GM18517 (cell line): ENCODE results near the gene LDB3.
"Not testable (repeated sequence)": the region's sequence is repeated elsewhere in the genome, so short reads cannot be mapped to it uniquely, and the experiment has no call there.

ENCODE experiments used
- ATAC-seq: cut with Tn5 transposase; IDR thresholded peaks from one replicate; pipeline ENCODE4 v1.9.1; 2021; ENCODE audit warnings: mild to moderate bottlenecking, moderate library complexity; ENCODE audit not compliant: unreplicated experiment

Gene LDB3

DNA sequence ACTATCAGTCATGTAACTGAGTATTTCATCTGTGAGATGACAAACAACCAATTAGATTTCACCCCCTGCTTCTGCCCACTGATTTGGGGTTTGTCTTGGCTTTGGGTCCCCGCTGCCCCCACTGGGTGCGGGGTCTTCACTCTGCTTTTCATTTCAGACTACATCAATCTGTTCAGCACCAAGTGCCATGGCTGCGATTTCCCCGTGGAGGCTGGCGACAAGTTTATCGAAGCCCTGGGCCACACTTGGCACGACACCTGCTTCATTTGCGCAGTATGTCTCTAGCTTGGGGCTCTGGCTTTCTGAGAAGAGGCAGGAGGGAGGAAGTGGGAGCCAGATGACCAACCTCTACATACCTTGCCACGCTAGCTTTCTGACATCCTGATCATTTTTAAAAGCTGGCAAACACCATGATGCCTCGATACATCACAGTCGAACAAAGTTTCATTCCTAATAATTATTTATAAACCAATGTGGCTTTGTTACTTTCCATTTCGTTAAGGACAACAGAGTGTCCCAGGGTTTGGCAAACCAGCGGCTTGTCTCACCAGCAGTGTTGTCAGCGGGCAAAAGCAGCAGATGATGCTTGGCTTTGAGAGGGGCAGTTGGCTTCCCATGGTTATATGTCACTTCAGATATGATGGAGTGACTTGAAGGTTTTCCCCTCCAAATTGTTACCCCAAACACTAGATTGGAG, 57.8 kb downstream of the LDB3 start:
- no peak for ATAC-seq

DNA sequence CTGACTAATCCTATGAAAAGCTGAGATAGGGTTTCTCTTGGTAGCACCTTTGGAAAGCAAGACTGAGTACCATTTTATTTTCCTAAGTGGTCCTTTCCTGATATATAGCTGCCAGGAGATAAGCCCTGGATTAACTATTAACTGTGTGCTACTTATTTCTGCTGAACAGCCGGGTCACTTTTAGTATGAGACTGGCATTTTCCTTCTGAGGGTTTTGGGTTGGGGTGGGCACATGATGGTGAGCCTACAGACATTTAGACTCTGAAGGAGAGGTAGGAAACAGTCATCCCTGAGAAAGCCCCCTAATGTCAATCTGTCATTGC, 58.3 kb downstream of the LDB3 start:
- ATAC-seq = no peak

DNA sequence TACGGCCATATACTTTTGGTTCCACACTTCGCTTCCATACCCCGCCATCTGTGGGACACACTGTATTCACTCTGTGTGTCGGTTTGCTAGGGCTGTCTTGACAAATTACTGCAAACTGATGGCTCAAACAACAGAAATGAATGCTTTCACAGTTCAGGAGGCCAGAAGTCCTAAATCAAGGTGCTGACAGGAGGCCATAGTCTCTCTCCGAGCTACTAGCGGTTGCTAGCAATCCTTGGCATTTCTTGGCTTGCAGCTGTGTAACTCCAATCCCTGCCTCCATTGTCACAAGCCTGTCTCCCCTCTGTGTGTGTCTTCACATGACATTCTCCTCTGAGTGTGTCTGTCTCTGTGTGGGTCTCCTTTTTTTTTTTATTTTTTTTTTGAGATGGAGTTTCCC, 59.2 kb downstream of the LDB3 start:
- ATAC-seq = no peak

DNA sequence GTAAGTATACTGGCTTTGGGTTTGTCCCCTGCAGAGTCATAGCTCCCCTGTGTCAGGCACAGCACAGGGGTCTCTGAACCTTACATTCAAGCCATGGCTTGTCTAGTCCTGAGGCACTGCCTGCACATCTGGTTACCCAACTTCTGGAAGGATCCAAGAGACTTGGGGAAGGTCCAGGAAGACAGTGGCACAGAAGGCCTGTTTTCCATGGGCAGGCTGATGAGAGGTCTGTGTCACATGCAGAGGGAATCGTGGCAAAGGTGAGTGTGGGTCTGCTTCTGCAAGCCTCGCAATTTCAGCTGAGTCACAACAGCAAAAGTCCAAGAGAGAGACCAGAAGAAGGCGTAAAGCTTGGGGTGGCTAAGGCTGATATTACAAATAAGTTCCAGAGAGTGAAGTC, 59.7 kb downstream of the LDB3 start:
- ATAC-seq = no peak

DNA sequence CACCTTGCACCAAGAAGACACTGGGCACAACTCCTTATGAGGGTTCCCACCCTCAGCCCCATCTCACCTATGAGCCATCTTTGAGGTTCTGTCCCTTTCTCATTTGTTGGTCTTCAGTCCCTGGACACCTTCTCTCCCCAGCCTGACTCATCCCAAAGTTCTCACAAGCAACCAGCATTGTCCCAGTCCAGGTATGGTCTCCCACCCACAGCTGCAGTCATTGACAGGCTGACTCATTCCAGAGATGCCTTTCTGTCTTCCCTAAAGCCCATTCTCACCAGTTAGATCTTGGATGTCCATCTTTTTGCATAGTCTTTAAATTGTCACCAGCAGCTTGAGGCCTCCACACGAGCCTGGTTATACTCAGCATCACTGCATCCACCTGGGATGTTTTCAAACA, 61.4 kb downstream of the LDB3 start:
- no peak for ATAC-seq

DNA sequence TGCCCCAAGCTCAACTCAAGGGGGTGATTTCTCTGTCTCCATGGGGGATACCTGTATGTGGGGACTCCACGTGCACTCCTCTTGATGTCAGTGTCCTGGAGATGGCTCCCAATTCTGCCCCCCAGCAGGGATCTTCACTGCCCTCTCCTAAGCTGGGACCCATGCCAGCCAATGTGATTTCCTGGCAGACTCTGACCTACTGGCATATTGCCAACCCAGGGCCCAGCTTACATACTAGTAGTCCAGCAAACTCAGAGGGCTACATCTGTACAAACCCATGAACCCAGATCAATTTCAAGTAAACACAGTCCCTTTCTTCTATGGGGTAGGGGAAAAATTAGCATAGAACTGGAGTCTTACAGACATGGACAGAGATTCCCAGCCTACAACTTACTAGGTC, 61.9 kb downstream of the LDB3 start:
- ATAC-seq = no peak

DNA sequence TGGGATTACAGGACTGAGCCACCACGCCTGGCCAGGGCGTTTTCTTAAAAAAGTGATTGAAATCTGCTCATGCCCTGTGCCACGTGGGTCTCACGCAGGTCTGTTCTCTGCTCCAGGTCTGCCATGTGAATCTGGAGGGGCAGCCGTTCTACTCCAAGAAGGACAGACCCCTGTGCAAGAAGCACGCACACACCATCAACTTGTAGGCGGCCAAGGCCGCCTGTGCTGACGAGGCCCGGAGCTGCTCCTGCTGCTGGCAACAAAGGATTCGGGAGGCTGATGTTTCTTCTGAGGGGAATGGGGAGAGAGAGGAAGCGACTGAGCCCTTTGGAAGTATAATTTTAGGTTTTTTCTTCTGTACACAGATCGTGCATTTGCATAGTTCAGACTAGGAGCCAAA, 64.5 kb downstream of the LDB3 start:
- no peak for ATAC-seq

DNA sequence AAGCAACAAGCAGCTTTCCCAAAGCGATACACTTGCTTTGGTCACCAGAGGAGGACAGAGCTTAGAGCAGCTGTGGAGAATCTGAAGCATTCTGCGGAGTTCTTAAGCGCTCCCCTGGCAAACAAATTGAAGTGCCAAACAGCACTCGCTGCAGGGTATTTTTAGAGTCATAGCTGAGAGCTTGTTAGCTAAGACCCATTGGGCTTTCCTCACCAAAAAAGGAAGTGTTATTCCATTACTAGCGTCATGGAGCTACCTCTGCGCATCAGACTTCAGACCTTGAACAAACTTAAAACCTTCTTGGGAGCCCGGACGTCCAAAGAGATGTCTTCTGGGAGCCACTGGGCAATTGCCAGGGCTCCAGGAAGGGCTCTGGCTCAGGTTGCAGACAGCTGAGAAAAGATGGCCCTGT, 65.0 kb downstream of the LDB3 start:
- no peak for ATAC-seq

DNA sequence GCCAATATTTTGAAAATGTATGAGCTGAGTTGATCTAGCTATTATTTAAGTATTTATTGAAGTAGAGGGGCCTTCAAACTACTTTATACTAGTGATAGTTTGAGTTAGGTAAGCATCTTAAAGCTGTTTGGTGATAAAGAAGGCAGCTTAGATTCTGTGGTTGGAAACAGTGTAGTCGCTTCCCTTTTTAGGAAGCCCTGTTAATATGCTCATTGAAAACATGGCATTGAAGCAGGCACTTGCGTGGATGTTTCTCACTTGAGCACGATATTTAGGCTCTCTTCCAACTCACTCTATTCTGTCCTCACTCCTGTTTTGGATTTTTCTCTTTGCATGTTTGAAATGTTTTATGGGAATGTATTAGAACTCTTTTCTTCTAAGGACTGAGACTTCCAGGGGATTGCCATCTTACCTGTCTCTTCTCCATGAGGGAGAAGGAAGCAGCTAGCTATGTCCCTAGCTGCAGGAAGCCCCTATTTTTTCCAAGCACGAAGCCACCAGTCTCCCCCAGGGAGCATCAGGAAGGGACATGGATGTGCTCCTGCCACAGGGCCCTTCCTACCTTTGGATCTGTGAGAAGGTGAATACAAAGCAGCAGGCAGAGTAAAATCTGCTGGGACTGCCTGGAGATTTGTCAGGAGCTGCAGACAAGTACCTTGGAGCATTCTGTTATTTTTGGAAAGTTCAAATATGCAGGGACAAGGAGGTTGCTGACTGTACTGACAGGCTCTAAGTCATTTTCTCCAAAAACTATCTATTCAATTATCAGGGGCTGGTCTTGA, 66.1 kb downstream of the LDB3 start:
- ATAC-seq = no peak

DNA sequence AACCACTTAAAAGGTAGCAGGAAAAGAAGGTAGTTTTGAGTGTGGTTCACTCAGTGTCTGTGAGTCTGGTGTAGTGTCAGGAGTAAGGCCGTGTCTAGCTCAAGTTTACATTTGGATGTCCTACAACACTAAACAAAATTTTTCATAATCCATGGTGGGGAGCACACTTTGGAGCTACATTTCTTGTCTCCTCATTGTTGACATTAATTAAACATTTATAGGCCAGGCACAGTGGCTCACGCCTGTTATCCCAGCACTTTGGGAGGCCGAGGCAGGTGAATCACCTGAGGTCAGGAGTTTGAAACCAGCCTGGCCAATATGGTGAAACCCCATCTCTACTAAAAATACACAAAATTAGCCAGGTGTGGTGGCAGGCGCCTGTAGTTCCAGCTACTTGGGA, 67.0 kb downstream of the LDB3 start:
- ATAC-seq = not testable (repeated sequence)

DNA sequence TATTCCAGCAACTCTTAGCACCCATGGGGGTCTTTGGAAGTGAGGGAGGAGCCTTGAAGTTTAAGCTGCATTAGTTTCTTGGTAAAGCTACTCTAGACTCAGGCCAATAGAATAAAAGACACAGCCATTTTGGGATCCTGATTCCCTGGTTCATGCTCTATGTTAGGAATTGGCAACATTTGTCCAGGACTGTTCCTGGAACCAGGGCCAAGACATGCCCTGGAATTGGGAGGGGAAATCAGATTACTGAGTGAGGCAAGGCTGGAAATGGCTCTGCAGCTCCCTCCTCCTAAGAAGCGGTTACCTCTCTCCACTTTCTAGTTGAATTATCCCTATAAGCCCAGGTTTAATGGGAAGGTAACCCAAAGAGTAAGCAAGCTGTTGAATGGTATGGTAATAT, 73.9 kb downstream of the LDB3 start:
- no peak for ATAC-seq

DNA sequence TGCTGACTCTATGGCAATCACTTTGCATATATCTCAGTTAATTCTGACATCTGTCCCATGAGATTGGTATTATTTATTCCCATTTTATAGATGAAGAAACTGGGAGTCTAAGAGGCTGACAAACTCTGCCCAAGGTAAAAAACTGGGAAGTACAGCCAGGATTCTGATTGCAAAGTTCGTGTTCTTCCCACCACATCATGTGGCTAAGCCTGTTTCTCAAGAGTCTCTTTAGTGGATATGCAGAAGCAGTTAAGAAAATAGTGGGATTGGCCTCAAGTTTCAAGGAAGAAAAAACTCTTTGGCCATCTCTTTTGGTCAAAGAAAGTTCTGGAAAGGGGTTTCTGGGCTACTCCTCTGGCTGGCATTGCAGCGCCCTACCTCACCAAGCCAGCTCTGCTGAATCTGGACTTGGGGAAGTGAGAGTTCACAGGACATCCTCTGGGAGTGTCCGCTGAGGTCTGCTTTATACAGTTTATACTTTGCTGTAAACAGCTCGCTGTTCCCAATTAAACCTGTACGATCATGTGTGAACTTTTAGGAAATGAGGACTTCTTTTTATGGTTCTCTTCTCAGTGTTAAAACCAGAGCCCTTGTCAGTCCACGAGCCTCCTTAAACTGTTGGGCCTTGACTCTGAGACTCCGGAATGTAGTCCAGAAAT, 75.9 kb downstream of the LDB3 start:
- ATAC-seq = no peak

DNA sequence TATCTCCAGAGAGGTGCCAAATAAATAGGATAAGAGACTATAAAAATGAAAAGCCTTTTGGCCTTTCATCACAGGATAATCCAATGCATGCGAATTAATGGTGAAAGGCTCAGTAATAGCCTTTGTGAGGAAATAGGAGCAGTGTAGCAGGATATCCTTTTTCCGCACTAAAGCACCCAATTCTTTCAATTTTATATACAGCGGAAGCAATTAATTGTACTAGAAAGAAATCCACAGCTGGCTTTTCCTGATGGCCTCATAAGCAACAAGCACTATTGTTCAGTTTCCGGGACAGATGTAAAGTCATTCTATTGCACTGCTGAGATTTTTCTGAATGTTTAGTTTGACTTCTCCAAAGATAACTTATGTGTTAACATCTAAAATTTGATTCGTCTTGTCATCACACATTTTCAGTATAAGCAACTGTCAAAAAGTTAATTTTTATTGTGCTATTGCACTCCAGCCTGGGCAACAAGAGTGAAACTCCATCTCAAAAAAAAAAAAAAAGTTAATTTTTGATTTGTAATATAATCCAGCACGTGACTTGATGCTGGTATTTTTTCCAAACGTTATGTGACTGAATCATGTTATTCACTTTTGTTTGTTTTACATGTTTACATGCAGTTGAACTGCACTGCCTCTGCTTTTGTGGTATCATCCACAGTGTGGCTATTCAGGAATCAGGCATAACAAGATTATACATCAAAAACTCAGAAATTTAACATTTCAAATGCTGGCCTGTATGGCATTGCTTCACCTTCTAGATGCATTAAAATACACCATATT, 79.7 kb downstream of the LDB3 start:
- no peak for ATAC-seq

DNA sequence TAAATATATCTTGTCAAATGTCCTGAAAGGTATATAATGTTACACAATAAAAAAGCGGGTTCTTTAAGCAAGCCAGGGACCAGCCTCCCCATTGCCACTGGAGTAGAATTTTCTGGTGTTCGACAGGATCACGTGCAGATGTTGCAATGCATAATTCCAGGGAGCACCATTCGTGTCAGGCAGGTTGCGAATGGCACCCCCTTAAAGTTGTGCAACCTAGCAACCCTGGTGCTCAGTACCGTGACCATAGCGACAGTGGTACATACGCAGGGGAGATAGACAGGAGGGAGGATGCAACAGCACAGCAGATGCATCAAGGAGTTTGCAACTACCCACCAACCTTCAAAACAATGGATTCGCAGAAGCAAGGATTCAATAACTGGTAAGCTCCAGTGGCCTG, 81.5 kb downstream of the LDB3 start:
- no peak for ATAC-seq

DNA sequence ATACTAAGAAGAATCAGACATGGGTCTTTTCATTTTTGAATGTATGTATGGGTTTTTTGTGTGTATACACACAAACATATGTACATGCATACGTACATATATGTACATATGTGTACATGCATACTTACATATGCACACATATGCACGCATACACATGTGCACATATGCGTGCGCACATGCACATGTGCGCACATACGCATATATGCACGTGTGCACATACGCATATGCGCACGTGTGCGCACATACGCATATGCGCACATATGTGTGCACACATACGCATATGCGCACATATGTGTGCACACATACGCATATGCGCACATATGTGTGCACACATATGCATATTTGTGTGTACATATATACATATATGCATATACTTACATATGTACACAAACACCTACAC, 83.2 kb downstream of the LDB3 start:
- no peak for ATAC-seq

DNA sequence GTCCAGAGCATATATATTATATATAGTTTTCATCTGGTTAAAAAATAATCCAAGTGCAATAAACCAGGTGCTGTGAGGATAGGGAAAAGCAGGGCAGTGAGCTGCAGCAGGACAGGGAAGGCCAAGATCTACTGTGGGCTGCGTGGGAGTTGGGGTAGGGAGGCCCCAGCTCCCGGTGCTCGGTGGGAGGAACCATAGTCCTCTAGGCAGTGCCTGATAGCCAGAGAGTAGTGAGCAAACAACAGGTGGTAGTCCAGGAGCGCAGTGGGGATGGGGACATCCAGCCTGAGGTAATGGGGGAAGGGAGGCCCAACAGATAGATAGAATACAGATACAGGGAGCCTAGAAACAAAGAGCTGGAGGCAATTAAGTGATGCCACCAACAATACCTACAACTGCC, 84.0 kb downstream of the LDB3 start:
- no peak for ATAC-seq

DNA sequence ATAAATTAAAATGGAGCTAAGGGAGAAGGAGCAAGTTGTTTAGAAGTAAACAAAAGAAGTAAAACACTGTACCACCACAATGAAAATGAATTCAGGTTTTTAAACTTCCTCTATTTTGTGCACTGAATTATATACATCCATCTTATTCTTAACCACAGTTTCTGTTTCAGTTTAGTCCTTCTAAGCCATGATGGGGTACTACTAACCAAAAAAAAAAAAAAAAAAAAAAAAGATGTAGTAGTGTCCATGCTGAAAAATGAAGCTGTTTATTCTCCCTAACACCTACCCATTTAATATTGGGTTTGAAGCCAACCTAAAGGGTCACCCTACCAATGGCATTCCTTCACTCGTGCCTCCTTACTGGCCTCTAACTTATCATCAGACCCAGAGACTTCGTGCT, 84.7 kb downstream of the LDB3 start:
- ATAC-seq = peak; percentile 30

DNA sequence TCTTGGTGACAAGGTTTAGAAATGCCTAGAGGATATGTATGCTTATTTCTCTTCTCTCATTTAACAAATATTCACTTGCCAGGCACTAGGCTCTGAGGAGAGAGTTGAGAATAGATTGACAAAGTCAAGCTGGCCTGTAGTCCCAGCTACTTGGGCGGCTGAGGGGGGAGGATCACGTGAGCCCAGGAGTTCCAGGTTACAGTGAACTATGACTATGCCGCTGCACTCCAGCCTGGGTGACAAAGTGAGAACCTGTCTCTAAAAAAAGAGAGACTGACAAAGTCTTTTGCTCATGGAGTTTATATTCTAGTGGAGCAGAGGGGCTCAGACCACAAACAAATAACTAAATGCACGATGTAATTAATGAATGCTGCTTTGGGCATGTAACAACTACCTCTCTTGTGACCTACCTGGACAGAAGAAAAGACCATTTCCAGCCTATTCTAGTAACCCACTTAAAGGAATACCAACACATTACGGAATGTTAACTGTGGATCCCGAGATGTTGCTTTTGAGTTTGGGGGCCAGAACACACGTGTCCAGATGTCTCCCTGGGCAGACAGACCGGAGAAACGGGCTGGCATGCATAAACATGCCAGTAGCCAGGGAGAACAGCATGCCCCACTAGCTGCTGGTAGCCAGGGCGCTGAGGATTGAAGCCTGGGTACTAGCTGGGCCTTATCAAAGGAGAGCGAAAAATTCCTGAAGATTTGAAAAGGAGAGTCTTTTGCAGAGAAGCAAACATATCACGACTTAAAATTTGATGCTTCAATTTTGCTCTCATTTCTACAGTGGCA, 85.5 kb downstream of the LDB3 start:
- no peak for ATAC-seq

DNA sequence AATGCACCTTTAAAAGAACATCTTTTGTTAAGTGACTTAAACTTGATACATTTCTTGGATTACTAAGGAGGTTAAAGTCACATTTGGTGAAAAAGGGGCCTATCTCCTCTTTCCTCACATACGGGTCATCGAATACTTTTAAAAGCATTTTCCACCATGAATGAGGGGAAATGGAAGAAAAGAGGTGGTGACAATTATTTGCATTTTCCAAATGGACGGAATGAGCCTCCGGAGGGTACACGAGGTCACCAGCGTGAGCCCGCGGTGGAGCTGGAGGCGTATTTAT, 87.1 kb downstream of the LDB3 start:
- ATAC-seq = no peak

DNA sequence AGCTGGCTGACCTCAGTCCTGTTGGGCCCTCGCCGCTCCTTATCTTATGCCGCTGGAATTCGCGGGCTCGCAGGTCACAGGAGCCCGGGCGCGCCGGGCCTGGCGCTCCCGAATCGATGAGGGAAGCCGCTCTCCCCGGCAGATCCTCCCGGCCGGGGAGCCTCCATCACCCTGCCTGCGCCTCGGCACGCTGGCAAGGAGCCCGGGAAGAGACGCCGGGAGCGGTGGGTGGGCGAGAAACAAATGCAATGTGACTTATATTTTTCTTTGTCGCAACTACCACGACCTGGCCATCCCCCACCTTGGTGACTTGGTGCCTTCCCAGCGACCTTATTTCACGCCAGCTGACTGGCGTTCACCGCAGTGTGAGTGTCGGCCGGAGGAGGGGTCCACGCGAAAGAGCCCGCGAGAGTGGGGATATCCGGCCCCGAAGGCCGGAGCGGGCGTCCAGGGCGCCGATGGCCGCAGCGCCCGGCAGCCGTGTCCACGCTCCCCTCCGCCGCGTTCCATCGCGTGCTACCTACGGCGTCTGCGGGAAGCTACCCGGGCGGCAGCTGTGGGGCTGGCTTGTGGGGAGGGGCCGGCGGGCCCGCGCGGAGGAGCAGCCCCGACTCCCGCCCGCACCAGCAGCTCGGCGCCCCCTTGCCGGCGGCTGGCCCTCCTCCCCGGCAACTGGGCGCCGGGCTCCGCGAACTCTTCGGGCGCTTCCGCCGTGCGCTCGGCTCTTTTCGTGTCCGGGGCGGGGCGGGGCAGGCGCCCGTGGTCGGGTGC, 87.6 kb downstream of the LDB3 start:
- ATAC-seq = peak; percentile 69
